GM12878 (cell line): ENCODE measurements around the gene TCIRG1. TPM values are rescaled to one million over a fixed set of nuclear protein-coding genes. Genes with fewer than 3 reads are reported as not detected.

Source experiments
- BCL3 ChIP-seq: IDR thresholded peaks from 2 replicates; pipeline ENCODE4 v1.6.1; 2011; ENCODE audit warnings: borderline replicate concordance, low read depth, mild to moderate bottlenecking, moderate library complexity, low read length; ENCODE audit not compliant: insufficient read depth, poor library complexity, severe bottlenecking
- BRCA1 ChIP-seq: IDR thresholded peaks from 2 replicates; pipeline ENCODE4 v1.6.1; 2011; ENCODE audit warnings: low read depth, low read length, improper control_type of control experiment
- CEBPB ChIP-seq, 2 experiments: fragments of 150-350 bp in 1 of 2; IDR thresholded peaks; 2 replicates each; pipeline ENCODE4 v1.6.1; 2012 to 2014; ENCODE audit warnings: low read depth in 2 of 2, low read length in 2 of 2, borderline replicate concordance in 1 of 2, inconsistent platforms in 1 of 2
- CHD2 ChIP-seq: IDR thresholded peaks from 2 replicates; pipeline ENCODE4 v1.6.1; 2011; ENCODE audit warnings: low read depth, low read length, improper control_type of control experiment, borderline replicate concordance
- CREM ChIP-seq: IDR thresholded peaks from 2 replicates; pipeline ENCODE4 v1.6.1; 2014; ENCODE audit warnings: antibody characterized with exemption, low read depth
- DPF2 ChIP-seq: fragments of 450-650 bp; IDR thresholded peaks from 2 replicates; pipeline ENCODE4 v1.6.1; 2017; ENCODE audit warnings: mild to moderate bottlenecking
- FOXK2 ChIP-seq: fragments of 450-650 bp; IDR thresholded peaks from 2 replicates; pipeline ENCODE4 v1.6.1; 2017; ENCODE audit warnings: mild to moderate bottlenecking, moderate library complexity
- HDAC2 ChIP-seq: fragments of 200-600 bp; sonication (generic); IDR thresholded peaks from 2 replicates; pipeline ENCODE4 v1.6.1; 2017
- IRF5 ChIP-seq: fragments of 450-650 bp; IDR thresholded peaks from 2 replicates; pipeline ENCODE4 v1.6.1; 2017; ENCODE audit warnings: borderline replicate concordance
- MLLT1 ChIP-seq: fragments of 450-650 bp; IDR thresholded peaks from 2 replicates; pipeline ENCODE4 v1.6.1; 2016; ENCODE audit warnings: mild to moderate bottlenecking
- NFXL1 ChIP-seq: fragments of 450-650 bp; IDR thresholded peaks from 2 replicates; pipeline ENCODE4 v1.6.1; 2017; ENCODE audit warnings: antibody characterized with exemption, mild to moderate bottlenecking, borderline replicate concordance
- NKRF ChIP-seq: fragments of 450-650 bp; conservative IDR thresholded peaks from 2 replicates; pipeline ENCODE4 v1.6.1; 2017; ENCODE audit warnings: mild to moderate bottlenecking, moderate library complexity
- NR2C1 ChIP-seq: fragments of 450-650 bp; IDR thresholded peaks from 2 replicates; pipeline ENCODE4 v1.6.1; 2017; ENCODE audit warnings: antibody characterized with exemption, mild to moderate bottlenecking, moderate library complexity
- POLR2AphosphoS2 ChIP-seq: IDR thresholded peaks from 2 replicates; pipeline ENCODE4 v1.6.1; 2011; ENCODE audit warnings: low read depth, mild to moderate bottlenecking, low read length, improper control_type of control experiment, moderate library complexity
- POLR2AphosphoS5 ChIP-seq: IDR thresholded peaks from 2 replicates; pipeline ENCODE4 v1.6.1; 2011; ENCODE audit warnings: mild to moderate bottlenecking, low read length, inconsistent platforms
- RUNX3 ChIP-seq: IDR thresholded peaks from 2 replicates; pipeline ENCODE4 v1.6.1; 2012; ENCODE audit warnings: low read length, inconsistent platforms
- SP1 ChIP-seq: IDR thresholded peaks from one replicate; pipeline ENCODE4 v1.6.1; 2011; ENCODE audit warnings: low read depth, low read length
- SREBF1 ChIP-seq: IDR thresholded peaks from 2 replicates; pipeline ENCODE4 v1.6.1; 2012; ENCODE audit warnings: mild to moderate bottlenecking, low read length
- SRF ChIP-seq, 2 experiments: IDR thresholded peaks; 2 replicates each; pipeline ENCODE4 v1.6.1; 2011; ENCODE audit warnings: low read depth in 2 of 2, low read length in 2 of 2, mild to moderate bottlenecking in 1 of 2, moderate library complexity in 1 of 2
- ZBTB33 ChIP-seq: fragments of 450-650 bp; IDR thresholded peaks from 2 replicates; pipeline ENCODE4 v1.6.1; 2017; ENCODE audit warnings: mild to moderate bottlenecking
- ZNF207 ChIP-seq: fragments of 450-650 bp; IDR thresholded peaks from 2 replicates; pipeline ENCODE4 v1.6.1; 2014; ENCODE audit warnings: antibody characterized with exemption, mild to moderate bottlenecking, borderline replicate concordance
- ZNF24 ChIP-seq: fragments of 450-650 bp; IDR thresholded peaks from 2 replicates; pipeline ENCODE4 v1.6.1; 2017; ENCODE audit warnings: antibody characterized with exemption, mild to moderate bottlenecking
- polyA plus RNA-seq, 11 experiments: library from polyadenylated mRNA; depleted of rRNA in 4 of 11; unstranded in 6 of 11; stranded (reverse) in 5 of 11; fragments of >200 nt; fragmentation: Nextera tagmentation in 4 of 11; fragmentation: Illumina TruSeq in 1 of 11; extraction: Ambion mirVana in 4 of 11; extraction: Trizol in 1 of 11; gene quantifications; 1 replicate in 1 of 11; 2 replicates in 10 of 11; pipeline versions ENCODE4 v1.2.1 to v1.2.3, GENCODE V29; 2011 to 2016; ENCODE audit warnings: inconsistent platforms in 2 of 11, missing spikeins in 2 of 11, low read depth in 1 of 11
- total RNA-seq, 4 experiments: library from RNA; depleted of rRNA in 3 of 4; stranded (reverse); fragments of >200 nt in 3 of 4; fragmentation: Illumina TruSeq in 1 of 4; extraction: Trizol in 1 of 4; gene quantifications; 2 replicates each; pipeline versions ENCODE4 v1.2.1 to v1.2.3, GENCODE V29; 2013 to 2021

The TCIRG1 gene
- total and polyA plus RNA-seq, 10 of the 15 experiments (the other 5 are each of a cell fraction or from before 2014, with no cell fraction given), result 0.76 to 218 (median 87.4) TPM

GRCh38 chr11:68038718-68039525, at the start of gene TCIRG1 (continued):
- TF ChIP-seq BCL3, result peak; percentile 14
- TF ChIP-seq SP1, result peak; percentile 7
- TF ChIP-seq ZNF207, result no peak
- no peak for TF ChIP-seq SRF (IDR thresholded peaks at IDR 0.05; ENCODE audit: low read depth in 2 of 2, low read length in 2 of 2)
- TF ChIP-seq NKRF, result peak; percentile 78; the same call in 1 of the 2 replicates
- TF ChIP-seq CEBPB (IDR thresholded peaks at IDR 0.05; ENCODE audit: borderline replicate concordance in 1 of 2, low read depth in 2 of 2, low read length in 2 of 2), result no peak
- TF ChIP-seq POLR2AphosphoS5, result peak; percentile 78
- TF ChIP-seq IRF5, result no peak
- no peak for TF ChIP-seq SREBF1
- no peak for TF ChIP-seq NR2C1
- TF ChIP-seq HDAC2, result no peak; the same call in 1 of the 2 replicates
- TF ChIP-seq FOXK2, result peak; percentile 14; the same call in 1 of the 2 replicates
- peak; percentile 46 for TF ChIP-seq RUNX3
- no peak for TF ChIP-seq MLLT1
- TF ChIP-seq CREM, result no peak
- TF ChIP-seq POLR2AphosphoS2, result peak; percentile 64; the same call in 1 of the 2 replicates
- TF ChIP-seq CHD2, result 0 out of 2 replicates have a peak, but pooled peaks have one; percentile 43
- no peak for TF ChIP-seq ZBTB33
- no peak for TF ChIP-seq ZNF24
- TF ChIP-seq NFXL1, result no peak
- peak; percentile 64; the same call in 1 of the 2 replicates for TF ChIP-seq DPF2
- no peak for TF ChIP-seq BRCA1
